ACC112 (cell line): ENCODE data around the gene ZFYVE28.

Experiments used
- H2AFZ ChIP-seq: fragments of 200-600 bp; sonication (generic); one replicate; pipeline ENCODE4 v1.6.0; 2017; ENCODE audit warnings: antibody characterized with exemption, low read length; ENCODE audit not compliant: unreplicated experiment
- H3K27ac ChIP-seq: fragments of 200-600 bp; sonication (generic); 2 replicates; pipeline ENCODE4 v1.5.1; 2014; ENCODE audit warnings: low read depth, mild to moderate bottlenecking, antibody characterized with exemption, low read length, moderate library complexity
- H3K27me3 ChIP-seq: fragments of 200-600 bp; sonication (generic); 2 replicates; pipeline ENCODE4 v1.6.1; 2014; ENCODE audit warnings: mild to moderate bottlenecking, antibody characterized with exemption, low read length, moderate library complexity, mixed read lengths; ENCODE audit not compliant: insufficient read depth
- H3K36me3 ChIP-seq: fragments of 200-600 bp; sonication (generic); 2 replicates; pipeline ENCODE4 v1.6.1; 2016; ENCODE audit warnings: mild to moderate bottlenecking, antibody characterized with exemption, low read length, moderate library complexity, mixed read lengths; ENCODE audit not compliant: insufficient read depth
- H3K4me1 ChIP-seq: fragments of 200-600 bp; sonication (generic); one replicate; pipeline ENCODE4 v1.6.1; 2016; ENCODE audit warnings: low read length, mixed read lengths; ENCODE audit not compliant: insufficient read depth, unreplicated experiment, control insufficient read depth
- H3K4me3 ChIP-seq: fragments of 200-600 bp; sonication (generic); 2 replicates; pipeline ENCODE4 v1.5.1; 2014; ENCODE audit warnings: mild to moderate bottlenecking, low read depth, low read length
- H3K79me2 ChIP-seq: fragments of 200-600 bp; sonication (generic); one replicate; pipeline ENCODE4 v1.6.0; 2016; ENCODE audit warnings: low read length; ENCODE audit not compliant: control insufficient read depth, unreplicated experiment, insufficient read depth

Gene ZFYVE28

DNA sequence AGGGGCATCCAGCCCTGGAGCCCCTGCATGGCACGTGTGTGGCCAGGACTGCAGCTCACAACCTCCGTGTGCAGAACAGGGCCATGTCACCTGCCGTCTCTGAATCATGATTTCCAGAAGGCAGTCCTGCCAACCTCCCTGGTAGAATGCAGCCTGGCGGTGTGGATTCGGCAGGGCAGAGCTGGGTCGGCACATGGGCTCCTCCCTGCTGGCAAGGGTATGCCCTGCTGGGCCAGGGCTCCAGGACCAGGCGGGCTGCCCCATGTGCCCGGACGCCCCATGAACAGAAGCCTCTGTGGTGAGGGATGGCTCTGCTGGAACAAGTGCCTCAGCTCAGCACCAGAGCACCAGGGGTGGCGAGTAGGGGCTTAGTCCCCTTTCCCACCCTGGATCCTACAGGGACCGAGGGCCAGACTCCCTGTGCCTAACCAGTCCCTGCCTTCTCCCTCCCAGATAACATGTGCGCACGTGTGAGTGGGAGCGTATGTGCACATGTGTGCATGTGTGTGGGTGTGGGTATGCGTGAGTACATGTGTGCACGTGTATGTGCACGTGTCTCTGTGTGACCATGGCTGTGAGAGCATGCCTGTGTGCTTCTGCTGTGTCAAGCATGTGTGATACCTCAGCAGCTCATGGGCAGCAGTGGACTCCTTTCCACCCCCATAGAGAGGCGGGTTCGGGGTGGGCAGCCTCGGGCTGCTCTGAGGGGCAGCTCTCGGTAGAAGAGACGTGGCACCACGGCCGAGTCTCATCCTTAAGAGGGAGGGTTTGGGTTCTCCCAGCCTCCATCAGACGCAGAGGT lies 146.2 kb downstream of the ZFYVE28 start:
- no peak overlapping the region for H3K27ac ChIP-seq
- H3K36me3 ChIP-seq, result no peaks in the 10 kb centered on the region
- no peaks in the 10 kb centered on the region for H3K79me2 ChIP-seq
- no peaks in the 10 kb centered on the region for H3K4me1 ChIP-seq
- H3K27me3 ChIP-seq, result no peaks in the 10 kb centered on the region
- H3K4me3 ChIP-seq, result no peak overlapping the region
- H2AFZ ChIP-seq, result no peak overlapping the region

DNA sequence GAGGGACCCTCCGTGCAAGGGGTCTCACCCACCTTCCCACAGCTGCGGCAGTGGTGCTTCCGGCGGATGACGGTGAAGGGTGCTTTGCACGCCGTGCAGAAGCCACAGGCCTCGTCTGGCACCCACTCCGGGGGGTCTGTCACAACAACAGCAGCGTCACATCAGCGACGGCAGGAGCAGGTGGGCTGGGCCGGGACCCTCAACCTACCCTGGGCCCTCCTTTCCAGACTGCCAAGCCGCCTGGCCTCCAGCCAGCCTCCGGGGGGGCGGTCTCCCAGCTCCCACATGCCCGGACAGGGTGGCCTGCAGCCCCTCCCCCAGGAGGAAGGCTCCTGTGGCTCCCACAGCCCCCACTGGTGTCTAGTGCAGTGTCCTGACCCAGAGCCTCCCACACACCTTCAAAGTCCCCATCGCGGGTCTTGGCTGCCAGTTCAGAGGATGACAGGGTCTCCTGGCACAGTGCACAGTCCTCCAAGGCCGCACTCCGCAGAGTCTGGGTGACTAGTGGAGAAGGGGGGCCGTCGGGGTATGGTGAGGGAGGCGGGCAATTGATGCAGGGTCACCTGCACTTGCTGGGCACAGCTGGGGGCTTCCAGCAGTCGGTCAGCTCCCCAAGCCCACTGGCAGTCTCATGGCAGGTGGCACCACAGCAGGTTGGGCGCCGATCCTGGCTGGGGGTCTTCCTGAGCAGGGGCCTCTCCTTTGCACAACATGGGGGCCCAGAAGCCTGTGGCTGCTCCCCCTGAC lies 147.0 kb downstream of the ZFYVE28 start:
- H3K27me3 ChIP-seq, result no peaks in the 10 kb centered on the region
- H3K79me2 ChIP-seq, result no peaks in the 10 kb centered on the region
- H3K4me3 ChIP-seq, result no peak overlapping the region
- no peak overlapping the region for H2AFZ ChIP-seq
- no peak overlapping the region for H3K27ac ChIP-seq
- no peaks in the 10 kb centered on the region for H3K36me3 ChIP-seq
- H3K4me1 ChIP-seq, result peaks cover 3% of the 10 kb centered on the region

DNA sequence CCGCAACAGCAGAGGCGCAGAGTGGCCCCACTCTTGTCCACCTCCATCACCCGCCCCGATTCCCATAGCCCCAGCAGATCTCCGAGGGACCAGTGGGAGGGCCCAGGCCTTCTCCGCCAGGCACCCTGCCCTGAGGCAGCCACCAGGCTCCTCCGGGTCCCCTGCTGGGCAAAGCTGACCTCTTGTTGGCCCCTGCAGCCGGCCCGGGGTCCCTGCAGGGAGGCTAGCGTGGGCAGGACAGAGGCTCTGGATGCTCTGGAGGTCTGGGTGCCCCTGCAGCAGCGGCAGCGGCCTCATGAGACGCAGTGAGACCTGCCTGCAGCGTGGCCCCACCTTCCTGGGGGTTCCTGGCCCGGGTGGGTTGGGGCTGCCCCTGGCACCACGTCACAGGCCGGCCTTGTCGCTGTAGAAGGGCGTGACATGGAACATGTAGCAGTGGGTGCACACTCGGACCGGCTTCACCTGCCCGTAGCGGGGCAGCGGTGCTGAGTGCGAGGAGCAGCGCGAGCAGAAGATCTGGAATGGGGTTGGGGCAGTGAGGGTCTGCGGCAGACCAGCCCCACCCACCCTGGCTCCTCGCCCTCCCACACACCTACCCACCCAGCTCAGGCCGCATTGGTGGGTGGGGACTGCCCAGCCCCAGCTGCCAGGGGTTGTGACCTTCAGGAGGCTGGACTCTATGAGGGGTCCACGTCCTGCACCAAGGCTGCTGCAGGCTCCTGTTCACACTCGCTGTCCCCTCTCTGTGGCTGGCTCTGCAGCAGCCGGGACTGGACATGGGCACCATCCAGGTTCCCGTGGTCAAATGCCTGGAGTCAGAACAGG lies 147.9 kb downstream of the ZFYVE28 start:
- H3K36me3 ChIP-seq, result no peaks in the 10 kb centered on the region
- no peaks in the 10 kb centered on the region for H3K79me2 ChIP-seq
- H3K27ac ChIP-seq, result no peak overlapping the region
- H2AFZ ChIP-seq, result no peak overlapping the region
- H3K4me3 ChIP-seq, result no peak overlapping the region
- H3K4me1 ChIP-seq, result peaks cover 11% of the 10 kb centered on the region
- H3K27me3 ChIP-seq, result no peaks in the 10 kb centered on the region

DNA sequence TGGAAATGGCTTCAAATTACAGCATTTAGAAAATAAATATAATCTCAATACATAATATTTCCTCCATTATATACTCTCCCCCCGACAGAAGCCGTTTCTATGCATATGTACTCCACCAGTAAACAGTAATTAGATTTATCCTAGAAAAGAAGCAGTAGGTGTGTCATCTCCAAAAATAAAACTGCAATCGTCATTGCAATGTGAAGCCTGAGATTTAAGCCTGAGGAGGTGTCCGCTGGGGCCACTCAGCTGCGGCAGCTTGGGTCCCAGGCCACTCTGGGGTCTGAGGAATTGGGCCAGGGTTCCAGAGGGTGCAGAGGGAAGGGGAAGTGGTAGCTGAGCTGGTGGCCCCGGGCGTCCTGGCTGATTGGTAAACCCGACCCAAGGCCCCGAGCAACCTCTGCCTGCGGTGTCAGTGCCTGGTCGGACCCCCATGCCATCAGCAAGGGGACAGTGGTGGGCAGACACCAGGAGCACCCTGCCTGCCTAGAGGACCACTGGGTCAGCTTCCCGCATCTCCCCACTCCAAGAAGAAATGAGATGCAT lies 148.8 kb downstream of the ZFYVE28 start:
- H3K27me3 ChIP-seq, result no peaks in the 10 kb centered on the region
- no peaks in the 10 kb centered on the region for H3K79me2 ChIP-seq
- H3K36me3 ChIP-seq, result no peaks in the 10 kb centered on the region
- peaks cover 11% of the 10 kb centered on the region for H3K4me1 ChIP-seq
- no peak overlapping the region for H3K27ac ChIP-seq
- H2AFZ ChIP-seq, result no peak overlapping the region
- H3K4me3 ChIP-seq, result no peak overlapping the region

GRCh38 chr4:2269206-2269531 lies 149.3 kb downstream of the ZFYVE28 start:
- no peaks in the 10 kb centered on the region for H3K79me2 ChIP-seq
- no peak overlapping the region for H3K27ac ChIP-seq
- no peak overlapping the region for H3K4me3 ChIP-seq
- no peak overlapping the region for H2AFZ ChIP-seq
- peaks cover 11% of the 10 kb centered on the region for H3K4me1 ChIP-seq
- H3K36me3 ChIP-seq, result no peaks in the 10 kb centered on the region
- no peaks in the 10 kb centered on the region for H3K27me3 ChIP-seq

DNA sequence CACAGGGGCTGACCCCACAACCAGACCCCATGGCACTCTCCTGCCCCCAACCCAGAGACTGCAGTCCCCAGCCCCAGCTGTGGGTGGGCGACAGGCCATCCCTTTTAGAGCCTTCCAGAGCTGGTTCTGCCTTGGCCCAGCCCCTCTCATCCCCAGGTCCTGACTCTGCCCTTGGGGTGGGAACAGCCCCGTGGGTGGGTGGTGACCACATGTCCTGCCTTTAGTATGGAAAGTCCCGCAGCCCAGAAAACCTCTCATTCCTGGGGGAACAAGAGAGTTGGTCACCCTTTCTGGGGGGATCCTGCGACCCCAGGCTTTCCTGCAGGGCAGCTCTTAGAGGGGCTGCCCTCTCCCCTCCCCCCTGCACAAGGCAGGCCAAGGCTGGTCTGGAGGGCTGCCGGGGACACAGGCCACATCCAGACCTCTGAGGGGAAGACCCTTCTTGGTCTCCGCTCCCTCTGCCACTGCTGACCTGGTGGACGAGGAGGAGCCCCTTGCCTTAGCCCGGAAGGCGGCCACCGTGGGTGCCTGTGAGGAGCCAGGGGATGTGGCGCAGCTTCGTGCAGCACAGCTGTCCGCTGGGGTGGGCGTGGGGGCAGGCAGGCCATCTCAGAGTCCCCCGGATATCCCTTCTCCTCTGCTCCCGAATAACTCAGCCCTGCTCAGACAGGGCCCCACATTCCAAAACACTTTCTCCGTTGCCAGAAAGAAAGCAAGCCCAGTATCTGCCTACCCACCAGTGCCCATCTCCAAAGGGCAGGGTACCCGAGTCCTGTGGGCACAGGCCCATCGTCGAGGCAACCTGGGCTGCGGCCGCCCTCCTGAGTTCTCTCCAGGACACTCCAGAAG lies 149.9 kb downstream of the ZFYVE28 start:
- Histone ChIP-seq H3K4me3 (no peak overlapping the region), H3K27ac (no peak overlapping the region), H2AFZ (no peak overlapping the region), H3K27me3 (no peaks in the 10 kb centered on the region), H3K79me2 (no peaks in the 10 kb centered on the region), H3K36me3 (no peaks in the 10 kb centered on the region), H3K4me1 (peaks cover 11% of the 10 kb centered on the region)

DNA sequence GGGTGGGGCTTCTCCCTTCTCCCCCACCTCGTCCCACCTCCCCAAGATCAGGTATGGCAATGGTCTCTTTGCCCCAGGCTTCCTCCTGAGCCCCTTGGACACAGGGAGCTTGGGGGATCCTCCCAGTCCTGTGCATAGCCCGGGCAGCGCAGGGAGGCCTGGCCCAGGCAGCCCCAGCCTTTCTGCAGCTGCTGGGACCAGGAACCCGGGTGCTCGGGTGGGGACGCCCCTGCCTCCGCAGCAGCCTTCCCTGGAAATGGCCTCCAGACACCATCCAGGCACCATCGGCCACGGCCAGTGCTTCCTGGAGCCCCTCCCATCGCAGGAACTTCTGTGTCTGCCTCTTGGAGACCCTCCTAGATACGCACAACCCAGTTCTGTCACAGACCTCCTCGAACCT lies 150.6 kb downstream of the ZFYVE28 start:
- no peaks in the 10 kb centered on the region for H3K36me3 ChIP-seq
- H3K27me3 ChIP-seq, result no peaks in the 10 kb centered on the region
- no peak overlapping the region for H2AFZ ChIP-seq
- no peak overlapping the region for H3K27ac ChIP-seq
- H3K4me3 ChIP-seq, result no peak overlapping the region
- H3K4me1 ChIP-seq, result peaks cover 11% of the 10 kb centered on the region
- H3K79me2 ChIP-seq, result no peaks in the 10 kb centered on the region

- no peaks in the 10 kb centered on the region for H3K36me3 ChIP-seq
- H3K27ac ChIP-seq, result no peak overlapping the region
- no peaks in the 10 kb centered on the region for H3K27me3 ChIP-seq
- H3K4me3 ChIP-seq, result no peak overlapping the region
- peaks cover 11% of the 10 kb centered on the region for H3K4me1 ChIP-seq
- H3K79me2 ChIP-seq, result no peaks in the 10 kb centered on the region
- no peak overlapping the region for H2AFZ ChIP-seq
These were observed 151.1 kb downstream of the ZFYVE28 start for GRCh38 chr4:2267320-2267811.

- Histone ChIP-seq H3K27me3 (no peaks in the 10 kb centered on the region), H2AFZ (no peak overlapping the region), H3K36me3 (no peaks in the 10 kb centered on the region), H3K4me1 (peaks cover 11% of the 10 kb centered on the region), H3K4me3 (no peak overlapping the region), H3K27ac (no peak overlapping the region), H3K79me2 (no peaks in the 10 kb centered on the region)
These were observed 151.6 kb downstream of the ZFYVE28 start for GRCh38 chr4:2266821-2267220.

- Histone ChIP-seq H3K4me1 (peaks cover 11% of the 10 kb centered on the region), H3K27ac (no peak overlapping the region), H2AFZ (no peak overlapping the region), H3K79me2 (peaks cover 1% of the 10 kb centered on the region), H3K27me3 (no peaks in the 10 kb centered on the region), H3K36me3 (no peaks in the 10 kb centered on the region), H3K4me3 (no peak overlapping the region)
These were observed 152.3 kb downstream of the ZFYVE28 start for GRCh38 chr4:2266181-2266580.
